Skeletal muscle tissue (tissue), 4 donors: ENCODE measurements around the gene MAGI1. TPM values are rescaled to one million over a fixed set of nuclear protein-coding genes. Genes with fewer than 3 reads are reported as not detected.

Experiments
- H3K27ac ChIP-seq: one replicate; pipeline ENCODE4 v1.7.0; 2013; ENCODE audit warnings: mild to moderate bottlenecking, low read depth, low read length, inconsistent platforms
- H3K27me3 ChIP-seq, 3 donors: one replicate each; pipeline ENCODE4 v1.7.0; 2013; ENCODE audit warnings: low read length in 3 of 3; ENCODE audit not compliant: control insufficient read depth in 3 of 3, insufficient read depth in 3 of 3
- H3K36me3 ChIP-seq, 3 donors: one replicate each; pipeline ENCODE4 v1.7.0; 2013; ENCODE audit warnings: low read length in 3 of 3; ENCODE audit not compliant: control insufficient read depth in 3 of 3, insufficient read depth in 3 of 3
- H3K4me1 ChIP-seq, 3 donors: one replicate each; pipeline ENCODE4 v1.7.0; 2013; ENCODE audit warnings: low read length in 3 of 3, mild to moderate bottlenecking in 3 of 3; ENCODE audit not compliant: control insufficient read depth in 3 of 3, insufficient read depth in 3 of 3
- H3K4me3 ChIP-seq, 3 donors: one replicate each; pipeline ENCODE4 v1.7.0; 2013; ENCODE audit warnings: low read length in 3 of 3
- H3K9ac ChIP-seq, 3 donors: one replicate each; pipeline ENCODE4 v1.7.0; 2013; ENCODE audit warnings: low read length in 3 of 3, mild to moderate bottlenecking in 3 of 3, moderate library complexity in 2 of 3, low read depth in 1 of 3
- H3K9me3 ChIP-seq, 3 donors: one replicate each; pipeline ENCODE4 v1.7.0; 2013; ENCODE audit warnings: low read length in 3 of 3; ENCODE audit not compliant: control insufficient read depth in 3 of 3
- total RNA-seq: library from RNA; depleted of rRNA; stranded (reverse); fragments of >200 nt; gene quantifications from one replicate; pipeline ENCODE4 v1.2.3, GENCODE V29; 2014
- donor health status: Osteomylitis.

Gene MAGI1
- total RNA-seq, 1 donor from 2014 or later = 23.5 TPM

DNA sequence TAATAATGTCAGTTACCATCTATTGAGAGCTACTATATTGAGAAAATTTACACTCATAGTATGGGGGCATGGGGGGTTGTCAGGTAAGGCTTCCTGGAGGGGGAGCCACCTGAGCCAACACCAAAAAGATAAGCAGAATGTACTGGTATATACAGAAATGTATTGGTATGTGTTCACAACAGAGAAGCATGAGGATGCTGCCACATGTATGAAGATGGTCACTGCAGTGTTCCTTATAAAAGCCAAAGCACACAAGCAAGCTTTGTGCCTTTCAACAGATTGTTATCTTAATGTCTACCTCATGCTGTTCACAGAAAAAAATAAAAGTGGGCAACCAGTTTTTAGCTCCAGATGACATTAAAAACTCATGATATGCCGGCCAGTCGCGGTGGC lies 149.0 kb downstream of the MAGI1 start:
- no peak overlapping the region for H3K27ac ChIP-seq
- no peaks in the 10 kb centered on the region for H3K36me3 ChIP-seq
- H3K4me3 ChIP-seq = no peak overlapping the region
- peaks cover 2 to 6% (median 5%) of the 10 kb centered on the region in 3 donors for H3K4me1 ChIP-seq
- no peak overlapping the region for H3K9ac ChIP-seq
- H3K27me3 ChIP-seq = no peaks in the 10 kb centered on the region
- H3K9me3 ChIP-seq = no peaks in the 10 kb centered on the region

GRCh38 chr3:65888980-65889706 lies 149.6 kb downstream of the MAGI1 start:
- H3K27ac ChIP-seq = no peak overlapping the region
- H3K9me3 ChIP-seq = no peaks in the 10 kb centered on the region
- H3K4me1 ChIP-seq = peaks cover 2 to 6% (median 5%) of the 10 kb centered on the region in 3 donors
- no peaks in the 10 kb centered on the region for H3K36me3 ChIP-seq
- H3K4me3 ChIP-seq = no peak overlapping the region
- H3K27me3 ChIP-seq = no peaks in the 10 kb centered on the region
- no peak overlapping the region for H3K9ac ChIP-seq

DNA sequence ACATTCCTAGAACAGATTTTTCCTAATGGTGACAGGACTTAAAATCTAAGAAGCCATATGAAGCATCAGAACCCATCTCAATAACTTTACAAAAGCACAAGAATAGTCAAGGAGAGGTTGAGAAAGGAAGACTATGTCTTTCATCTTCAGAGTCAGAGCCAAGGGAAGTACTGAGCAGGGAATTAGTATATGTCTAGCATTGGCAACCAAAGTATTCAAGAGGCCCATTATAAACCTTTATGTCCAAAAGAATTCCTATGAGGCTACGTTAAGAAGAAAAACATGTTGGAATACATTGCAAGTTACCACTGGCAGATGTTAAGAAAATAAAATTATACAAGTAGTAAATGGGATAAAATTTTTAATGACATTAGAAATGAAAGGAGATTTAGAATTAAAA lies 150.5 kb downstream of the MAGI1 start:
- no peaks in the 10 kb centered on the region for H3K9me3 ChIP-seq
- H3K4me1 ChIP-seq = peaks cover 2 to 6% (median 5%) of the 10 kb centered on the region in 3 donors
- H3K4me3 ChIP-seq = no peak overlapping the region
- H3K9ac ChIP-seq = no peak overlapping the region
- H3K27me3 ChIP-seq = no peaks in the 10 kb centered on the region
- no peaks in the 10 kb centered on the region for H3K36me3 ChIP-seq
- H3K27ac ChIP-seq = no peak overlapping the region

- Histone ChIP-seq H3K9ac (no peak overlapping the region), H3K9me3 (no peaks in the 10 kb centered on the region), H3K36me3 (no peaks in the 10 kb centered on the region), H3K4me3 (no peak overlapping the region), H3K27ac (no peak overlapping the region), H3K4me1 (peaks cover 2 to 11% (median 5%) of the 10 kb centered on the region in 3 donors), H3K27me3 (no peaks in the 10 kb centered on the region)
These were observed 152.3 kb downstream of the MAGI1 start for GRCh38 chr3:65886391-65886790.

DNA sequence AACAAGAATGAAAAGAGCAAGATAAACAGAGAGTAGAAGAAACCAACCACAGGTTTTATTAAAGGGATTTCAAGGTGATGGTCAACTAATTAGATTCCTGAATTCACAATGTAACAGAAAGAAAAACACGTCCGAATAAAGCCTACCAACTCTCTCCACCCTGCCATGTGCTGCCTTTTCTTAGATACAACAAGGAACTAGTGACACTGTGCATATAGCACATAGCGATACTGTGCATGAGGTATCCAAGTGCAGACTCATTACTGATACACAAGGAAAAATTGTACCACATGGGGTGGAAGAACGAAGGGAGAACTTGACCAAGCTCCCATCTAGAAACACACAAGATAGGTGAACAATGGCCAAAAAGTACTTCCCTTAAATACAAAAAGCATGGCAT lies 154.6 kb downstream of the MAGI1 start:
- Histone ChIP-seq H3K9me3 (no peaks in the 10 kb centered on the region), H3K27me3 (no peaks in the 10 kb centered on the region), H3K4me3 (no peak overlapping the region), H3K36me3 (no peaks in the 10 kb centered on the region), H3K4me1 (peaks cover under 1 to 7% (median 1%) of the 10 kb centered on the region in 3 donors), H3K9ac (no peak overlapping the region), H3K27ac (no peak overlapping the region)

DNA sequence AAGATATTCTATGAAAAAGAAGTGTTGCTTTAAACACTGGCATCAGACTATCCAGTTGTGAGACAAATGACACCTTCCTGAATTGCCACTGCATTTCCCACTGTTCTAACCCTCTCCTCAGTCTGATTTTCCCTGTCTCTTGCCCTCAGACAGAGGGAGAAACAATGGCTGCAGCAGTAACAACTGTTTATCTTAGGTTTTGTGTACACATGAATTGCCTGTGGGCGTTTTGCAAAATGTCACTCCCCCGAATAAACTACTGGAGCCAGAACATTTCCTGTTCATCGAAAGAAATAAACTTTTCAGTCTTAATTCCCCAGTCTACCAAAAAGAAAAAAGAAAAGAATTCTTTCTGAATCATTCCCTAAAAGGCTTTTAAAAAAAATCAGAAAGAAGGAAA lies 155.1 kb downstream of the MAGI1 start:
- Histone ChIP-seq H3K27ac (no peak overlapping the region), H3K36me3 (no peaks in the 10 kb centered on the region), H3K9ac (no peak overlapping the region), H3K4me3 (no peak overlapping the region), H3K4me1 (peaks cover 0 to 7% (median 0%) of the 10 kb centered on the region in 3 donors), H3K27me3 (no peaks in the 10 kb centered on the region), H3K9me3 (no peaks in the 10 kb centered on the region)

DNA sequence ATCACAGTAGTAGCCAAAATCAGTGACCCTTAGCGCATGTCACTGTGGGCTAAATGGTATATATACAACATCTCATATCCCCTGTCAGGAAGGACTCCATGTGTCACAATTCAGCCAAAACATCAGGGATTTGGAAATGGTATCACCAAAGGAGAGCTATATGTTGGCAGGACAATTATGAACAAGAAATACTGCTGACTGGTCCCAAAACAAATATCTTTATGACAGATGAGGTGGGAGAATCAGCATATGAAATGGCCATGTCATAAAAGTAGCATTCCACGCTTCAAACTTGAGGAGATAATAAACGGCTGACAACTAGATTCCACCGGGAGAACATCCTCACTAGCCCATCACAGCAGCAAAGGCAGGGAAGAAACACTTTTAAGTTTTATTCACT lies 158.4 kb downstream of the MAGI1 start:
- Histone ChIP-seq H3K9ac (no peak overlapping the region), H3K9me3 (no peaks in the 10 kb centered on the region), H3K27ac (no peak overlapping the region), H3K4me3 (no peak overlapping the region), H3K36me3 (no peaks in the 10 kb centered on the region), H3K27me3 (no peaks in the 10 kb centered on the region), H3K4me1 (peaks cover 0 to 7% (median 0%) of the 10 kb centered on the region in 3 donors)

DNA sequence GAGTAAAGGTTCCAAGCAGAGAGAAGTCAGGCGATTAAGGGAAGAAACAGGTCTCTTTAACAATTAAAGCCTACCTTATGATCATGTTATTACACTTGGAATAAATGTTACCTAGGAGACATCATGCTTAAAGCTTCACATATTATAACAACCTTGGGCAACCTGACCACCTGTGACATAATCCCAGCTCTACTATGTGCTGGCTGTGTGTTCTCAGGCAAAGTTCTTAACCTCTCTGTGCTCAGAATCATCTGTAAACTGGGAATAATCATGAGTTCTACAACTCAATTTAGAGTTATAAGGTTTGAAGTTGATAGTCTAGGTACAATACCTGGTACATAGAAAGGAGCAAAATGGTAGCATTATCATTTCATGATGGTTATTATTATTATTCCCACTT lies 159.3 kb downstream of the MAGI1 start:
- Histone ChIP-seq H3K4me3 (no peak overlapping the region), H3K9me3 (no peaks in the 10 kb centered on the region), H3K27ac (no peak overlapping the region), H3K9ac (no peak overlapping the region), H3K4me1 (peaks cover 0 to 7% (median 0%) of the 10 kb centered on the region in 3 donors), H3K27me3 (no peaks in the 10 kb centered on the region), H3K36me3 (no peaks in the 10 kb centered on the region)

DNA sequence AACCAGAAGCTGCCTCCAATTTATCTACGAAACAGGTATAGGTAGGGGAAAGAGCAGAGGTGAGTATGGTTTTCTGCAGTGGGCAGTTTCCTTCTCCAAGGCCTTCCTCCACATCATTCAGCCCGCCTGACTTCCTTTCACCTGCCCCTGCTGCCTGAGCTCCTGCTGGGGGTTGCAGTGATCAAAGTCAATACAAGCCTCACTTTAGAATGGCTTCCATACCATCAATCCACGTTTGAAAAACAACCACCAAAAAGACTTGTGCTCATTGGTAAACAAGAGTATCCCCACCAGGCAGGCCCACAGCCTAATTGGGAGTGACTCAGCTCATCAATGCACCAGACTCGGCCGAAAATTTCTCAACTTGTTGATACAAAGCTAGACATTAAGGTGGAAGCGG lies 159.9 kb downstream of the MAGI1 start:
- Histone ChIP-seq H3K27ac (no peak overlapping the region), H3K9ac (no peak overlapping the region)

DNA sequence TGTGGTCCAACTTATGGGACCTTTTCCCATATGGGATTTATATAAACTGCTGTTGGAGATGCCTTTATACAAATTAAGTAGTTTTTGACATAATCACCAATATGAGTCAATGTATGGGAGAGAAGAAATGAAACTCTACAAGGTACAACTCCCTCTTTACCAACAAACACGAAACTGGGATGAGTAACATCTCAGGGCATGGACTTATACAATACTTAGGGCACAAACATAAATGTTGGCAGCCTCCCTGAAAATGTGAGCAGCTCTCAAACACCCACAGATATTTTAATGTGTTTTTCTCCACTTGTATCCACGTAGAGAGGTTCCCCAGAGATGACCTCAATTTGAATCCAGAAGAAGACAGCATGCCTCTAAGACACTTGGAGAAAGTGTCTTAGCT lies 161.6 kb downstream of the MAGI1 start:
- H3K9me3 ChIP-seq = no peaks in the 10 kb centered on the region
- no peak overlapping the region for H3K27ac ChIP-seq
- no peaks in the 10 kb centered on the region for H3K27me3 ChIP-seq
- no peak overlapping the region for H3K4me3 ChIP-seq
- no peak overlapping the region for H3K9ac ChIP-seq
- H3K4me1 ChIP-seq = peaks cover 0 to 7% (median 5%) of the 10 kb centered on the region in 3 donors
- H3K36me3 ChIP-seq = no peaks in the 10 kb centered on the region

More for the DNA sequence above, 159.9 kb downstream of the MAGI1 start:
- Histone ChIP-seq H3K4me3 (no peak overlapping the region), H3K36me3 (no peaks in the 10 kb centered on the region), H3K4me1 (peaks cover 0 to 7% (median 0%) of the 10 kb centered on the region in 3 donors), H3K27me3 (no peaks in the 10 kb centered on the region), H3K9me3 (no peaks in the 10 kb centered on the region)
